Measurements from ENCODE around the gene P3H2. TPM values are rescaled to one million over a fixed set of nuclear protein-coding genes. Genes with fewer than 3 reads are reported as not detected.

P3H2 gene
- total RNA-seq, 1 experiment from 2014 or later: 0.76 TPM

GRCh38 chr3:190119461-190120268 lies 1.0 kb downstream of the P3H2 start:
- RAD21 ChIA-PET (ENCODE audit: low non-redundant PET in 1 of 2, low total read pairs in 2 of 2, uncharacterized antibody in 2 of 2, unreplicated experiment in 2 of 2): no interaction called here
- Histone ChIP-seq H3K4me2 (ENCODE audit: low read length) (peak overlapping the region; percentile 78), H3K4me3 (replicated peaks in 1 of 2; ENCODE audit: low read depth in 1 of 2, low read length in 2 of 2) (peak overlapping the region in 1 of 2 experiments; percentile 56; a peak in 2 of 4 replicates), H3K9me2 (ENCODE audit: insufficient read depth) (no peaks in the 10 kb centered on the region), H3K9ac (ENCODE audit: low read length) (no peak overlapping the region), H2AFZ (ENCODE audit: low read depth, low read length, poor library complexity, severe bottlenecking) (peak overlapping the region; percentile 22), H3K36me3 (ENCODE audit: control insufficient read depth in 1 of 2, insufficient read depth in 2 of 2, low read length in 2 of 2) (no peaks in the 10 kb centered on the region), H3K27me3 (ENCODE audit: insufficient read depth, low read length) (peaks cover 7% of the 10 kb centered on the region; the same call in 1 of the 2 replicates), H3K27ac (ENCODE audit: low read depth, low read length) (no peak overlapping the region), H3K9me3 (ENCODE audit: control insufficient read depth in 1 of 2, insufficient read depth in 1 of 2, low read depth in 1 of 2, low read length in 2 of 2) (no peaks in the 10 kb centered on the region), H3K4me1 (ENCODE audit: control insufficient read depth in 1 of 2, insufficient read depth in 2 of 2, low read length in 2 of 2) (peaks cover 3 to 24% of the 10 kb centered on the region in 2 experiments; a peak in 3 of 4 replicates), H3K79me2 (ENCODE audit: insufficient read depth, low read length) (no peaks in the 10 kb centered on the region), H4K20me1 (ENCODE audit: insufficient read depth) (no peaks in the 10 kb centered on the region)
- TF ChIP-seq SP1 (IDR thresholded peaks at IDR 0.05; ENCODE audit: low read depth) (no peak), EGR1 (IDR thresholded peaks at IDR 0.05; ENCODE audit: low read depth) (no peak), JUND (IDR thresholded peaks at IDR 0.05) (no peak), FOSL1 (IDR thresholded peaks at IDR 0.05; ENCODE audit: low read depth) (no peak), SRF (IDR thresholded peaks at IDR 0.05; ENCODE audit: low read depth) (no peak), EZH2phosphoT487 (IDR thresholded peaks at IDR 0.05; ENCODE audit: borderline replicate concordance) (no peak), SIN3A (IDR thresholded peaks at IDR 0.05; ENCODE audit: low read depth) (no peak), CBX3 (IDR thresholded peaks at IDR 0.05; ENCODE audit: low read depth) (no peak), ATF3 (IDR thresholded peaks at IDR 0.05) (no peak), YY1 (IDR thresholded peaks at IDR 0.05; ENCODE audit: extremely low read depth, insufficient replicate concordance, low read depth, low read length) (no peak), CEBPB (IDR thresholded peaks at IDR 0.05; ENCODE audit: low read depth) (no peak), RAD21 (IDR thresholded peaks at IDR 0.05; ENCODE audit: low read depth) (no peak), EZH2 (IDR thresholded peaks at IDR 0.05) (no peak), REST (IDR thresholded peaks at IDR 0.05; ENCODE audit: low read depth) (no peak), ZBTB33 (IDR thresholded peaks at IDR 0.05; ENCODE audit: extremely low read depth, insufficient replicate concordance, low read length) (no peak), ZFX (IDR thresholded peaks at IDR 0.05) (no peak)
- DNase-seq (ENCODE audit: low read depth, low spot score) (no peak), ATAC-seq (no peak)
- BruUV-seq (replicated peaks): no TSS peak
- POLR2A ChIA-PET: no interaction called here
- intact Hi-C loops (cut with micrococcal nuclease): no loop called here
- CTCF ChIA-PET: no interaction called here

Measured in HCT116 (cell line).